GM19035 (cell line): ENCODE measurements around the gene SELL.
"Not testable (repeated sequence)": the region's sequence is repeated elsewhere in the genome, so short reads cannot be mapped to it uniquely, and the experiment has no call there.

Experiments
- ATAC-seq: cut with Tn5 transposase; IDR thresholded peaks from one replicate; pipeline ENCODE4 v1.9.1; 2021; ENCODE audit not compliant: unreplicated experiment

SELL gene

GRCh38 chr1:169707912-169708604 is 3.4 kb downstream of the SELL start:
- ATAC-seq: no peak

GRCh38 chr1:169704797-169705196 is 6.6 kb downstream of the SELL start:
- ATAC-seq: no peak

GRCh38 chr1:169701261-169702005 is 10.0 kb downstream of the SELL start:
- no peak for ATAC-seq

- no peak for ATAC-seq
Observed at GRCh38 chr1:169699707-169700106, 11.7 kb downstream of the SELL start.

- ATAC-seq: no peak
Observed at GRCh38 chr1:169698976-169699375, 12.4 kb downstream of the SELL start.

GRCh38 chr1:169697755-169698154 is 13.7 kb downstream of the SELL start:
- peak; percentile 46 for ATAC-seq

GRCh38 chr1:169696273-169697100 is 14.9 kb downstream of the SELL start:
- ATAC-seq: no peak

- ATAC-seq: peak; percentile 37
Observed at GRCh38 chr1:169694304-169695075, 16.9 kb downstream of the SELL start.

GRCh38 chr1:169692756-169693460 is 18.5 kb downstream of the SELL start:
- ATAC-seq: no peak

- ATAC-seq: no peak
Observed at GRCh38 chr1:169690489-169690888, 20.9 kb downstream of the SELL start.

GRCh38 chr1:169689395-169689794 is 22.0 kb downstream of the SELL start:
- no peak for ATAC-seq

GRCh38 chr1:169688377-169688776 is 23.0 kb downstream of the SELL start:
- not testable (repeated sequence) for ATAC-seq

- ATAC-seq: no peak
Observed at GRCh38 chr1:169683661-169684060, 27.8 kb downstream of the SELL start.

- not testable (repeated sequence) for ATAC-seq
Observed at GRCh38 chr1:169683168-169683567, 28.3 kb downstream of the SELL start.

- no peak for ATAC-seq
Observed at GRCh38 chr1:169682071-169682470, 29.3 kb downstream of the SELL start.

- ATAC-seq: peak; percentile 23
Observed at GRCh38 chr1:169681140-169681539, 30.3 kb downstream of the SELL start.

GRCh38 chr1:169680377-169681019 is 30.9 kb downstream of the SELL start:
- ATAC-seq: peak; percentile 68

GRCh38 chr1:169679692-169680091 is 31.7 kb downstream of the SELL start:
- no peak for ATAC-seq

GRCh38 chr1:169676001-169676400 is 35.4 kb downstream of the SELL start:
- ATAC-seq: no peak

- ATAC-seq: no peak
Observed at GRCh38 chr1:169670836-169671235, 40.6 kb downstream of the SELL start.
